Activated CD4-positive, alpha-beta T cell treated with anti-CD3 and anti-CD28 coated beads, Interleukin-2, amount 50 U/mL, for 4 hours (primary cell): Measurements from ENCODE around the gene RAB33B.
"Not testable (repeated sequence)": the region's sequence is repeated elsewhere in the genome, so short reads cannot be mapped to it uniquely, and the experiment has no call there.

ENCODE experiments used
- DNase-seq, 2 experiments: peaks; one replicate each; pipeline ENCODE4 v3.0.0-alpha.2; 2020

RAB33B gene

GRCh38 chr4:139465922-139466321, 12.0 kb downstream of the RAB33B start:
- DNase-seq: no peak

DNA sequence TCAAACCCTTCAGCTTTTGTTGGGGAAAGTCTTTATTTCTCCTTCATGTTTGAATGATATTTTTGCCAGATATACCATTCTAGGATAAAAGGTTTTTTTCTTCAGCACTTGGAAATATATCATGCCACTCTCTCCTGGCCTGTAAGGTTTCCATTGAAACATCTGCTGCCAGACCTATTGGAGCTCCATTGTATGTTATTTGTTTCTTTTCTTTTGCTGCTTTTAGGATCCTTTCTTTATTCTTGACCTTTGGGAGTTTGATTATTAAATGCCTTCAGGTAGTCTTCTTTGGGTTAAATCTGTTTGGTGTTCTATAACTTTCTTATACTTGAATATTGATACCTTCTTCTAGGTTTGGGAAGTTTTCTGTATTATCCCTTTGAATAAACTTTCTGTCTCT, 14.8 kb downstream of the RAB33B start:
- DNase-seq: not testable (repeated sequence)

DNA sequence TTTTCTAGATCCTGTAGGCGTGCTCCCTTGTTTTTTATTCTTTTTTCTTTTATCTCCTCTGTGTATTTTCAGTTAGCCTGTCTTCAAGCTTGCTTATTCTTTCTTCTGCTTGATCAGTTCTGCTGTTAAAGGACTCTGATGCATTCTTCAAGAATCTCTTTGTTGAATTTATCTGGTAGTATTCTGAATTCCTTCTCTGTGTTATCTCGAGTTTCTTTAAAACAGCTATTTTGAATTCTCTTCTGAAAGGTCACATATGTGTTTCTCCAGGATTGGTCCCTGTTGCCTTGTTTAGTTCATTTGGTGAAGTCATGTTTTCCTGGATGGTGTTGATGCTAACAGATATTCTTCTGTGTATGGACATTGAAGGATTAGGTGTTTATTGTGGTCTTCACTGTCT, 15.3 kb downstream of the RAB33B start:
- DNase-seq: no peak

DNA sequence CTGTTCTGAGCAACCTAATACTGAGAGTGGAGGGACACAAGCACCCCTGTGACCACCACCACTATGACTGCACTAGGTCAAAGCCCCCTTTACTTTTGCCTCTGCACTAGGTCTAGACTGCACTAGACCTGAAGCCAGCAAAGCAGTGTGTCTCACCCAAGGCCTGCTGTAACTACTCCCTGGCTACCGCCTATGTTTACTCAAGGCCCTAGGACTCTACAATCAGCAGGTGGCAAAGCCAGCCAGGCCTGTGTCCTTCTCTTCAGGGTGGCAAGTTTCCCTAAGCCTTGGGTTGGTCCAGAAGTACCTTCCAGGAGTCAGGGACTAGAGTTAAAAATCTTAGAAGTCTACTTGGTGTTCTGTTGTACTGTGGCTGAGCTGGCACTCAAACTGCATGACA, 15.9 kb downstream of the RAB33B start:
- DNase-seq: no peak

DNA sequence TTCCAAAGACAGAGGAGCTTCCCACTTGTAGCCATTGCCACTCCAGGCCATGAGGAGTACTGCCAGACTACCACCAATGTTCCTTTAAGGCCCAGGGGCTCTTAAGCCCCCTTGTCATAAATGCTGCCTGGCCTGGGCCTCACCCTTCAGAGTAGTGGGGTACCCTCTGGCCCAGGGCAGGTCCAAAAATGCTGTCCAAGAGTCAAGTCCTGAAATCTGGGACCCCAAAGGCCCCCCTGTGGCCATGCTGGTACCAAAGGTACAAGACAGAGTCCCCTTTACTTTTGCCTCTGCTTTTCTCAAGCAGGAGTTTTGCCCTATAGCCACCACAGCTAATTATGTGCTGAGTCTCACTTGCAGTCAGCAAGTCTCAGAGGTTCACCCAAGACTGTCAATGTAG, 16.4 kb downstream of the RAB33B start:
- no peak for DNase-seq

- no peak for DNase-seq
These were observed 17.2 kb downstream of the RAB33B start for GRCh38 chr4:139470997-139471665.

DNA sequence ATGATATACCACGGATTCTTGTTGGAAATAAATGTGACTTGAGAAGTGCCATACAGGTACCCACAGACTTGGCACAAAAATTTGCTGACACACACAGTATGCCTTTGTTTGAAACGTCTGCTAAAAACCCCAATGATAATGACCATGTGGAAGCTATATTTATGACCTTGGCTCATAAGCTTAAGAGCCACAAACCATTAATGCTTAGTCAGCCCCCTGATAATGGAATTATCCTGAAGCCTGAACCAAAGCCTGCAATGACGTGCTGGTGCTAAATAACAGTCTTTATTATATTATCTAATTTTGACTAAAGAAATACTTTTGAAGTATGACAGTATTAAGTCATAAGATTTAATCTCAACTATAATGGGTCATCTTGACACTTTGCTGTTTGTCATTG, 18.9 kb downstream of the RAB33B start:
- no peak for DNase-seq

DNA sequence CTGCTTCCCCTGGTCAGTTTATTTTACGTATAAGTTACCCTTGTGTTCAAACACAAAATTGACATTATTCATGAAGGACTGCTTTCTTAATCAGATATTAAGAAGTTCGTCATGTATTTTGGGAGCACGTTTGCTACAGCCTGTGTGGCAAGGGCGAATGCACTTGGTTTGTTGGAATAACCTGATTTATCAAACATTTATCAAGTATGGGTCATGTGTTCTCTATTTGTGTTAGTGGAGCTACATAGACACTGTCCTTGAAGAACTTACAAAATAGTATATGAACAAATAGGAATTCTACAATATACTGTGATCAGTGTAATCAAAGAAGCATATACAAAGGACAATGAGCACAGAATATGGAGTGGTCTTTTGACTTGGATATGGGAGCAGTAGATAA, 22.4 kb downstream of the RAB33B start:
- DNase-seq: no peak

DNA sequence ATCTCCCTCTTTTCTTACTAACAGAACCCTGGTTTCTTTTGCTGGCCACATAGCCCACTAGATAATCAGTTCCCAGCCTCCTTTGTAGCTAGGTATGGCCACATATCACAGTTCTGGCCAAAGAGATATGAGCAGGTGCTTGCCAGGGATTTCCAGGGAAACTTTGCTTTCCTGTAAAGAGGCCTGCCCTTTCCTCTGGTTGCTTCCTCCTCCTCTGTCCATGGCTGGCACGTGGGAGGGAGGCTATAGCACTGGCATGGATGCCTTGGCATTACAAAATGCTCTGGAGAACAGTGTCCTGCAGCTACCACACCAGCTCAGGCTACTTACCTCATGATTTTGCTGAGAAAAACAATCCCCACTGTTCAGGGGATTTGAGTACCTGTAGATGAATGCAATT, 27.5 kb downstream of the RAB33B start:
- no peak for DNase-seq

DNA sequence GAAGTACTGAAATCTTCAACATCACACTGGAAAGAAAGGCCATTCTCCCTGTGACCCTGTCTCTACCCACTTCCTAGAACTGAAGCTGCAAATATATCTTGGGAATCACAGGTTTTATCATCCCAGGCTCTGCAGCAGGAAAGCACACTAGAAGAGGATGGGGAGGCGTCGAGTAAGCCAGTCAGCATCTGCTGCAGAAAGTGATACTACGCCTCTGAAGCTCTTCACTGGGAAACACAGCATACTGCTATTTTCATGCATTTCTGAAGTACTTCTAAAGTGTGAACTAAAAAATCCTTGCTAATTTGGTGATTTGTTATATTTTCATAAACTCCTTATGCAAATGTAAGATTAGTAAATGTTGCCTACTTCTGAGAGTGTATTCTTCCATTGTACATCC, 29.1 kb downstream of the RAB33B start:
- no peak for DNase-seq

GRCh38 chr4:139484783-139485311, 30.9 kb downstream of the RAB33B start:
- no peak for DNase-seq

- no peak for DNase-seq
These were observed 34.5 kb downstream of the RAB33B start for GRCh38 chr4:139488442-139488841.

- no peak for DNase-seq
These were observed 35.7 kb downstream of the RAB33B start for GRCh38 chr4:139489638-139490037.

DNA sequence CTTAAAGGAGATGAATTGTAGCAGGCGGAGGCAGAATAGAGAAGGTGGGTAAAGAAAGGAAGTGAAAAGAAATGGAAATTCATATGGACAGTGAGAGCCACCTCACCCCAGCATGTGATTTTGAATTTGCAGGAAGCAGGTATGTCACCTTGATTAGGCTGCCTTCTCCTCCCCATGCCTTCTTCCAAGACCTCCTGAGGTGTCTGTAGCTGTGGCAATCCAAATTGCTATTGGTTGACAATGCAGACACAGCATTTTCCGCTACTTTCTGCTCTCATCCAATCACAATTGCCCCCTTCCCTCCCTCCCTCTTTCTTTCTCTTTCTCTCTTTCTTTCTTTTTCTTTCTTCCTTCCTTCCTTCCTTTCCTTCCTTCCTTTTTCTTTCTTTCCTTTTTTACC, 38.5 kb downstream of the RAB33B start:
- no peak for DNase-seq

- DNase-seq: no peak
These were observed 39.3 kb downstream of the RAB33B start for GRCh38 chr4:139493176-139493575.

- DNase-seq: no peak
These were observed 45.3 kb downstream of the RAB33B start for GRCh38 chr4:139499186-139499585.

DNA sequence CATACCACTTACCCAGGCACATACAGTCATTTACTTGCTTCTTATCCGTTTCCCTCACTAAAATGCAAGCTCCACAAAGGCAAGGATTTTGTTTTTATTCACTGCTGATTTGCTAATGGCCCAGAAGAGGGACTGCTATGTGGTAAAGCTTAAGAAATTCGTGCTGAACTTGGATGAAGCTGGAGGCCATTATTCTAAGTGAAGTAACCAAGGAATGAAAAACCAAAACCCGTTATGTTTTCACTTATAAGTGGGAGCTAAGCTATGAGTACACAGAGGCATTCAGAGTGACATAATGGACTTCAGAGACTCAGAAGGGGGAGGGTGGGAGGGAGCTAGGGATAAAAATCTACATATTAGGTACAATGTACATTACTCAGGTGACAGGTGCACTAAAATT, 47.2 kb downstream of the RAB33B start:
- no peak for DNase-seq

GRCh38 chr4:139501527-139501926, 47.6 kb downstream of the RAB33B start:
- no peak for DNase-seq

- DNase-seq: no peak
These were observed 48.3 kb downstream of the RAB33B start for GRCh38 chr4:139501927-139502899.

DNA sequence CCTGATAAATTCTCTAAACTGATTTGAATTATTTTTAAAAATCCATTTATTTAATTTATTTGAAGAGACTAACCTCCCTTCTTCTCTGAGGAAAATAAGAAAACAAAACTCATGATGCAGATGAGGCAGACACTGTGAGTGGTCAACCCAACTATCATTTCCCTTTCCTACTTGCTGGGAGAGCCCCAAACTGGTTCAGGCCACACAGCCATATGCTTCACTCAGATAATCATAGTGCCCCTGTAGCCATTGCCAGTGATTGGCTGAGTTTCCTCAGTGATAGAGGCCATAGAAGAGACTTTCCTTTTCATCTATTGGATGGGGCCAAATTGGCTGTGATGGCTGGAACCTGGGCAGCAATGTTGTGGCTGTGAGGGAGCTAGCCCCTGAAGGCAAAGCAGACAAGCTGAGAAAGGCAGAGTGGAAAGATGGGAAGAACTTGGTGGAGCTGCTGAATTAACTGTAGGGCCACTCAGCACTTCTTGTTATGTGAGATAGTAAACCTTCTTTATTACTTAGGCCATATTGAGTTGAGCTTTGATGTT, 49.8 kb downstream of the RAB33B start:
- DNase-seq: no peak

DNA sequence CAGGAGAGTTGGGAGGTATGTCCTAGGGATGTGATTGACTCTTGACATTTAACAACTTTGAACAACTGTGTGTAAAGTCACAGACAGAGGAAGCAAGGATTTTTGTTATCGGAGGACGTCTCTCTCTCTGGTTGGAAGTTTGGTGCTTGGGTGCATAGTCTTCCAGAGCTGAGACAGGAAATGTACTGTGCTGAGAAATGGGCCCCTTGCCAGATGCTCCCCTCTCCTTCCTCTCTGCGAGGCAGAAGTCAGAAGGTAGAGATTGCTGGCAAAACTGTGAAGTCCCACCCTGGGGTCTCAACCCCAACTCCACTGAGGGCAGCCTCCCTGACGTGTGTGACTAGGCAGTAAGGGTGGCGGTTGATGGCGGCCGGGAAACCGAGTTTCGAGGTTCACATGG, 52.9 kb downstream of the RAB33B start:
- no peak for DNase-seq

DNA sequence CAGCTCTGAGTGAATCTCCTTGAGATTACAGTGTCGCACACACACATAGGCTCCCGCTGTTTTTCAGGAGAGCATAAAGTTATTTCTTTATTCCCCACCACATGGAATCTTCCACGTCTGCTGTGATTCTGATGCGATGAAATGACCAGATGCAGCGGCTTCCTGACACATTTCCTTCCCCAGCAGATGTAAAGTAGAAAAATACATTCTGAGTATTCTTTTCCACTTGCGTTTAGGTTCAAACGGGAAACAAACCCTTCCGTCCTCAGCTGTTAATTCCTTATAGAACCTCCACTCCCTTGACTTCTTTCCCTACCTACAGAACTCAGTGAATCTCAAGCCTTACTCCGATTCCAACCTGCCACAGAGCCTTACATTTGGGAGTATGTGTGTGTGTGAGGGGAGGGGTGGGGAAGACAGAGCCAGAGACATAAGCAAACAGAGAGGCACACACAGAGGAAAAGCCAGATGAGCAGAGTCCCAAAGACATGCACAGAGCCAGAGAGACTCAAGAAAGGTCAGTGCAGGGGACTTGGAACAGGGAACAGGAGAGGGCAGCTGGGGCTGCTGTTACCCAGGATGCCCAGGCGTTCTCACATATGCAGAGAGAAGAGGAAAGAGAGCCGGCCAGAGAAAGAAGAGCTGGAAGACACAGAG, 54.8 kb downstream of the RAB33B start:
- DNase-seq: no peak

- DNase-seq: no peak
These were observed 55.9 kb downstream of the RAB33B start for GRCh38 chr4:139509727-139510410.
